HG03039 (cell line): ENCODE results near the gene AIF1.
A peak's percentile ranks its signal among the peaks of the same experiment; 100 is the strongest.

Experiments
- ATAC-seq: cut with Tn5 transposase; IDR thresholded peaks from one replicate; pipeline ENCODE4 v1.9.1; 2021; ENCODE audit warnings: mild to moderate bottlenecking, moderate library complexity; ENCODE audit not compliant: unreplicated experiment

Gene AIF1

DNA sequence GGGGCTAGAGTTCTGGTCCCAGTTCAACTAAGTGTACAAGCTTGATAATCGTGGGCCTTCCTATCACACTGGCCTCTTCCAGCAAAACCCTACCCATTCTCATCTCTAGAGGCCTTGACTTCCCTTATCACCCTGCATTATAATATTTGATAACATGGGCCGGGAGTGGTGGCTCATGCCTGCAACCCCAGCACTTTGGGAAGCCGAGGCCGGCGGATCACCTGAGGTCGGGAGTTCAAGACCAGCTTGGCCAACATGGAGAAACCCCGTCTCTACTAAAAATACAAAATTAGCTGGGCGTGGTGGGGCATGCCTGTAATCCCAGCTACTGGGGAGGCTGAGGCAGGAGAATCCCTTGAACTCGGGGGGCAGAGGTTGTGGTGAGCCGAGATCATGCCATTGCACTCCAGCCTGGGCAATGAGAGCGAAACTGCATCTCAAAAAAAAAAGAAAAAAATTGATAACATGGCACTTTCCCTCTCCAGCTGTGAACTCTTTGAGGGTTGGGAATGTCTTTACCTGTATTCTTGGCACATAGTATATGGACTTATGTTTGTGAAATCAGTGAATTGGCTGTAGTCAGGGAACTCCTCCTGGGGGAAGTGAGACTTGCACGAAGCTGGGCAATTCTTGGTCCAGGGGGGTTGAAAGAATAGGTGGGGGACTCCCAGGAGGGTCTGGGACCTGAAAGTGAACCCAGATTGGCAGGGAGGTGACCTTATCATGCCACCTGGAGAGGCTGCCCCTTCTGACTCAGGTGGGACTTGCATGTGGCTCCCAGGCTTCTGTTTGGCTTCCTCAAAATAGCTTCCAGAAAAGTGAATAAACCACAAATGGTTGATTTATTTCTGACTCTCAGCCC lies 46.5 kb downstream of the AIF1 start:
- ATAC-seq, result no peak

DNA sequence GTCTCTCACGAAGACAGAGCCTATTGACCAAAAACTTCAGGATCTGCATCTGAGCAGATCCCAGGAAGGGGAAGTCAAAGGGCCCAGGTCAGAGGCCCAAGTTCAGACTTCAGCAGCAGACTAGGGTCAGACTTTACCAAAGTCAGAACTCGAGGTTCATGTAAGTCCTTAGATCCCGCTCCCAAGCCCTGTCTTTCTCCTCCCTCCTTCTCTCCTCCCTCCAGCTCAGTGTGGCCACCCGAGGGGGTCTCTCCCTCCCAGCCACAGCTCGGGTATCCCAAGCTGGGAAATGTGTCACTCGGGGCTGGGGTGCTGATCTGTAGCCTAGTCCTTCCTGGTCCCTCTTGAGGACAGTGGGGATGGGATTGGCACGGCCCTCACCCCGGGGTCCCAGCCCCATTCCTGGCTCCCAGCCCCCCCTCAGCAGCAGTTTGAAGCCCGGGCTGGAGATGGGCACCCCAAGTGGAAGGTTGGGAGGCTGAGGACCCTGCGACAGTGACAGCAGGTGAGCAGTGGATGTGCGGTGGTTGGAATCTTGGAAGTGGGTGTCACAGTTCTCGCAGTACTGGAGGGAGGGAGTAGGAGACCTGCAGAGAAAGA lies 47.2 kb downstream of the AIF1 start:
- ATAC-seq, result no peak

DNA sequence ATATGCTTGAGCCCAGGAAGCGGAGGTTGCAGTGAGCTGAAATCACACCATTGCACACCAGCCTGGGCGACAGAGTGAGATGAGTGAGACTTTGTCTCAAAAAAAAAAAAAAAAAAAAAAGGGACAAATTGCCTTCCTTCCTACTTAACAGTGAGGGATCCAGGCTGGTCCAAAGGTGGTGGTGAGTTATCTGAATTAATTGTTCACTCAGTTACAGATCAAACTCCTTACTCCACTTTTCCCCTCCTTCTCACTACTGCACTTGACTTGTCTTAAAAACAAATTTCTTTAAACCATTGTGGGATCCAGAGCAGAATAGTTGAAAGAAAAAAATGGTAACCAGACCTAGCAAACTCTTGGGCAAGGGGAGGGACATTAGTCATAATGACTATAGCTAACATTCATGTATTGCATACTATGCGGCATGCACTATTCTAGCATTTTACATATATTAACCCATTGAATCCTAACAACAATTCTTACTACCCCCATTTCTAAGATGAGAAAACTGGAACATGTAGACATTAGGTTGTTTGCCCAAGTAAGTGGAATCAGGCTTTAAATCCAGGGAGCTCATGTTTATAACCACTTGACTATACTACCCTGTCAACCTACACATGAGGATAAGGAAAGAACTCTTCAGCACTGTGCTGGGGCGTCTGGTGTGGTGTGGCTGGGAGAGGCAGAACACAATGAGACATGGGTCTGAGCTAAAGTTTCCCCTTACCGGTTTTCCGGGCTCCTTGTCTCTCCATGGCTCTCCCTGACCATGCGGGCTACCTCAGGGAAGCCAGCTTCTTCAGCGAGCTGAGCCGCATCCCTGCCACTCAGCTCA lies 48.3 kb downstream of the AIF1 start:
- no peak for ATAC-seq

DNA sequence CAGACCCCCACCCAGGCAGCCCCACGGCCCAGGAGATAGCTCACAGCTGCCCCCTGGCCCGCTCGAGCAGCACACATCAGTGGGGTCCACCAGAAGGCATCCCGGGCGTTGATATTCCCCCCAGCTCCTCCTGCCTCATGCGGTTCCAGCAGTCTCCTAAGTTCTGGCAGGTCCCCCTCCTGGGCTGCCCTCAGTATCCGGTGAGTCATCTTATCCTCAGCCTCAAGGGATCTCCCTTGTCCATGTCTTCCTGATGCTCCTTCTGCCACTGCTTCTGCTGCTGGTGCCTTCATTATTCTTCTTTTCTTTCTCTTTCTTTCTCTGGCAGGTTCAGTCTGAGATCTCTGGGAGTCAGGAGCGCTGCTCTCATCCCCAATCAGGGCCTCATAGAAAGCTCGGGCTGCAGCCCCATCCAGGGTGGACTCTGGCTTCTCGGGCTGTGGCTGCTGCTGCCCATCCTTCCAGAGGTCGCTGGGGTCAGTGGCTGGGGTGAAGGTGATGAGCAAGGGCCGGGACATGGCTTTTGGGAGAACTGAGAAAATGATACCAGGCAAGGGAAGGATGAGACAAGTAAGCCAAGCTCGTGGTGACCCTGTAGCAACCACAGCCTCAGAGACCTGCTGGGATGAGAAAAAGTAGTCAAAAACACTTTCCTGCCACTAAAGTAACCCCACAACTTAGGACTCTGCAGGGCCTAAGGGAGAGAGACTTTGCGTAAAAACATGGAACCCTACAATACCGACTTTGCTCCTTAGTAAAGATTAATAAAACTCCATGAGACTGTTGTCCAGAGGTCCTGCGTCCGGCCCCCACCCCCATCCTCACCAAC lies 49.1 kb downstream of the AIF1 start:
- ATAC-seq, result no peak

DNA sequence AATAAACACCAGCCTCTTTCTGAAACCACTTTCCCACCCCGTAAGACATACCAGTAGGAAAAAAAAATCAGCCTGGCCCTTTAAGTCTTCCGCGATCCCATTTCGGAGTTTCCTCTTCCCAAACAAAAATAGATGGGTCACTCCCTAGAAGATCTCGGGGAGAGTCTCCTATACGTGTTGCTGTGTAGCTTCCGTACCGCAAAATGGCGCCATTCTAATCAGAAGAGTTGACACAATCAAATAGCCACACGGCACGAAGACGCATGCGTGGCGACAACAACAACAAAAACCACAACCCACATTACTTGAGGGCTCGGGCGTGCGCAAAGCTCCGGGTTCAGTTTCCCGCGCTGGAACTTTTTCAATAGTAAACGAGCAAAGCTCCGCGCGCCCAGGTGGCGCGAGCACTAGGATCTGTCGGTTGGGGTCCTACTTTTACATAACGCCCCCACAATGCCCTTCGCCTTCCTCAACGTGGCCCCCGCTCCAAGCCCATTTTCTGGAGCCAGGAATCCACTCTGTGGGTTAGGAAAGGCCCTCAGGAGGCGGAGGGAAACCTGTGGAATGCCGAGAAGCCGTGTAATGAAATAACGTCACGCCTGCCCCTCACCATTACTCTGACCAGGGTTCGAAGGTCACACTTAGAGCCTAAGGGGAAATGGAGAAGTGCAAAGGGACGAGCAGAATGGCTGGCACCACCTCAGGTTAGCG lies 49.9 kb downstream of the AIF1 start, which contains the start of gene GPANK1:
TSS of gene GPANK1 (minus strand) at position 208 of the 711 bp plus-strand sequence. CDS start 519 bp downstream, outside the sequence.
- no peak for ATAC-seq

DNA sequence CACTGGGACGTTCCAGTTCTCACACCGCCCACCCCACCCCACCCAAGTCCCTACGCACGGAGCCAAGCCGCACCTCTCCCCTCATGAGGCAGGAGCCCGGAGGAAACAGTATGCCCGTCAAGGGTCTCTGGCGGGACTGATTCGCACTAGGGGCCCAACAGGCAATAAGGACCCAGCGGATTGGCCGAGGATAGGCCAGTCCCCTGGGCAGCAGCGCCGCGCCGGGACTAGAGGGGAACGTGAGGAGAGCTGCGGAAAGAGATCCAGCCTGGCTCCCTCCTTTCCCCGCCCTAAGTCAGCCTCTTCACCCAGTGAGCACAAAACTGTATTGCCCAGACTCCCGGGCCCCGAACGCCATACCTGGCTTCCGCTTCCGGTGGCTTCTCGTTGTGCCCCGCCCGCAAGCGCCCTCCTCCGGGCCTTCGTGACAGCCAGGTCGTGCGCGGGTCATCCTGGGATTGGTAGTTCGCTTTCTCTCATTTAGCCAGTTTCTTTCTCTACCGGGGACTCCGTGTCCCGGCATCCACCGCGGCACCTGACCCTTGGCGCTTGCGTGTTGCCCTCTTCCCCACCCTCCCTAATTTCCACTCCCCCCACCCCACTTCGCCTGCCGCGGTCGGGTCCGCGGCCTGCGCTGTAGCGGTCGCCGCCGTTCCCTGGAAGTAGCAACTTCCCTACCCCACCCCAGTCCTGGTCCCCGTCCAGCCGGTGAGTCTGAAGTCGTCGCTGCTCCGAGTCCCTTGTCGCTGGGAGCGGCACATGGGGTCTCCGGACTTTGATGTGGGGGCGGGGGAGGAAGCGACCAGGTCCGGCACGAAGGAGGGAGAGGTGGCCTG lies 50.7 kb downstream of the AIF1 start, which contains the start of gene CSNK2B:
TSS of gene CSNK2B (plus strand) at position 580 of the 836 bp plus-strand sequence. CDS start 752 bp downstream, outside the sequence.
- peak; percentile 69 for ATAC-seq

DNA sequence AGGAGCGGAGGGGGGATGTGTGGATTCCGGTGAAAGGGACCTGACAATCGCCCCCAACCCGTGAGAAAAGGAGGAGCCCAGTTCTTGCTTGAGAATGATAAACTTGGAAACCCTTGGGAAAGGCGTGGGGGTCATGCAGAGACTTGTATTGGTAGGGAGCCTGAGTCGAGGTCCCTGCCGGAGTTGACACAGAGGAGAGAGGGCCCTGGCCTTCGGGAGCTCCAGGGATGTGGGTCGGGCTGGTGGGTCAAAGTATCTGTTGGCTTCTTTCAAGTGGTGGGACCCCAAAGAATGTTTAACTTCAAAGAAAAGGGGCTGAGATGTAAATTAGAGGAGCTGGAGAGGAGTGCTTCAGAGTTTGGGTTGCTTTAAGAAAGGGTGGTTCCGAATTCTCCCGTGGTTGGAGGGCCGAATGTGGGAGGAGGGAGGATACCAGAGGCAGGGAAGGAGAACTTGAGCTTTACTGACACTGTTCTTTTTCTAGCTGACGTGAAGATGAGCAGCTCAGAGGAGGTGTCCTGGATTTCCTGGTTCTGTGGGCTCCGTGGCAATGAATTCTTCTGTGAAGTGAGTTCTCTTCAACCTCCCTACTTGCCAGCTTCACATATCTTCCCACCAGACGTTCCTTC lies 51.4 kb downstream of the AIF1 start:
- no peak for ATAC-seq
